Panc1 (cell line): ENCODE measurements around the gene RBP2. TPM values are rescaled to one million over a fixed set of nuclear protein-coding genes. Genes with fewer than 3 reads are reported as not detected.

Experiments
- ATAC-seq: fragments of 200-7000 bp; cut with Tn5 transposase; 2 replicates; pipeline ENCODE4 v1.9.1; 2020; ENCODE audit warnings: mild to moderate bottlenecking, moderate library complexity
- BruUV-seq: library from RNA; stranded (reverse); fragments of 400-500 nt; replicated peaks from 2 replicates; lab custom pipeline; 2021; lab: Mats Ljungman, UMichigan
- CTCF ChIA-PET: fragments of 300-600 bp; sonication (Branson Sonifier 250); formaldehyde crosslinking; loops from one replicate; lab custom pipeline; 2022; ENCODE audit warnings: antibody characterized with exemption; lab: Charles Lee
- POLR2A ChIA-PET: fragments of 300-600 bp; sonication (Branson Sonifier 250); formaldehyde crosslinking; loops from one replicate; lab custom pipeline; 2022; ENCODE audit warnings: antibody characterized with exemption; lab: Charles Lee
- DNase-seq: peaks from one replicate; pipeline ENCODE4 v3.0.0-alpha.2; 2010; ENCODE audit warnings: low read depth, low spot score
- H3K27ac ChIP-seq: 2 replicates; pipeline ENCODE4 v1.5.1; 2011; ENCODE audit warnings: mild to moderate bottlenecking, low read length, inconsistent platforms
- H3K27me3 ChIP-seq: fragments of 200-500 bp; sonication (Bioruptor generic); 2 replicates; pipeline ENCODE4 v1.6.0; 2014; ENCODE audit warnings: low read length, inconsistent platforms; ENCODE audit not compliant: control insufficient read depth, insufficient read depth
- H3K36me3 ChIP-seq: fragments of 200-500 bp; sonication (Bioruptor generic); 2 replicates; pipeline ENCODE4 v1.5.1; 2014; ENCODE audit warnings: inconsistent platforms, mild to moderate bottlenecking, low read length, moderate library complexity; ENCODE audit not compliant: control insufficient read depth, insufficient read depth
- H3K4me1 ChIP-seq: 2 replicates; pipeline ENCODE4 v1.5.1; 2011; ENCODE audit warnings: inconsistent platforms, mild to moderate bottlenecking, low read length, moderate library complexity; ENCODE audit not compliant: control insufficient read depth, insufficient read depth
- H3K4me3 ChIP-seq, 2 experiments: 2 replicates each; pipeline ENCODE4 v1.5.1; 2011 to 2012; ENCODE audit warnings: low read depth in 2 of 2, low read length in 2 of 2, mild to moderate bottlenecking in 2 of 2, inconsistent platforms in 1 of 2, moderate library complexity in 1 of 2
- H3K9me3 ChIP-seq: fragments of 200-500 bp; sonication (Bioruptor generic); 2 replicates; pipeline ENCODE4 v1.5.1; 2014; ENCODE audit warnings: low read depth, mild to moderate bottlenecking, inconsistent platforms, low read length, moderate library complexity; ENCODE audit not compliant: control insufficient read depth, insufficient read depth
- POLR2AphosphoS5 ChIP-seq: IDR thresholded peaks from 2 replicates; pipeline ENCODE4 v1.6.1; 2012; ENCODE audit warnings: mild to moderate bottlenecking, low read depth, low read length, moderate library complexity
- REST ChIP-seq, 2 experiments: IDR thresholded peaks; 2 replicates each; pipeline ENCODE4 v1.6.1; 2011 to 2012; ENCODE audit warnings: low read depth in 2 of 2, control low read depth in 1 of 2, low read length in 1 of 2, mild to moderate bottlenecking in 1 of 2, moderate library complexity in 1 of 2; ENCODE audit not compliant: insufficient read depth in 1 of 2
- SIN3A ChIP-seq: IDR thresholded peaks from 2 replicates; pipeline ENCODE4 v1.6.1; 2012; ENCODE audit warnings: low read depth, mild to moderate bottlenecking, low read length, moderate library complexity, borderline replicate concordance; ENCODE audit not compliant: insufficient read depth
- TCF7L2 ChIP-seq: IDR thresholded peaks from 2 replicates; pipeline ENCODE4 v1.6.1; 2011; ENCODE audit warnings: mild to moderate bottlenecking, low read depth, low read length, inconsistent platforms
- in situ Hi-C: cut with HindIII; loops from 2 replicates; pipeline ENCODE4 v1.10.0; 2016; ENCODE audit warnings: low sequenced_read_pairs, low pct_unique_long_range_greater_than_20kb
- intact Hi-C: fragments of 100-400 bp; cut with micrococcal nuclease; formaldehyde crosslinking; loops from one replicate; pipeline ENCODE4 v1.10.0; 2022; ENCODE audit not compliant: unreplicated experiment
- total RNA-seq: library from RNA; stranded (reverse); gene quantifications from one replicate; pipeline ENCODE4 v1.2.1, GENCODE V29; 2021; ENCODE audit not compliant: unreplicated experiment
- TF ChIP-seq, protein P1 (sequence below): fragments of 450-650 bp; IDR thresholded peaks from 2 replicates; pipeline ENCODE4 v1.5.1; 2017; ENCODE audit warnings: mild to moderate bottlenecking

RBP2 gene
- total RNA-seq, 1 experiment from 2014 or later = not detected

- POLR2A ChIA-PET = no interaction called here
- ATAC-seq = no peak
These were observed 7.9 kb downstream of the RBP2 start for GRCh38 chr3:139468399-139468798.

GRCh38 chr3:139466360-139466759 lies 10.0 kb downstream of the RBP2 start:
- no TSS peak for BruUV-seq
- no peak overlapping the region for H3K27ac ChIP-seq
- H3K27me3 ChIP-seq = 0 out of 2 replicates have a peak, but pooled peaks cover 7% of the 10 kb centered on the region
- CTCF ChIA-PET = no interaction called here
- no peak for DNase-seq
- intact Hi-C loops = no loop called here
- ATAC-seq = no peak
- in situ Hi-C loops = no loop called here
- no peak overlapping the region for H3K4me3 ChIP-seq
- TF ChIP-seq POLR2AphosphoS5 (no peak), REST (IDR thresholded peaks at IDR 0.05; ENCODE audit: insufficient read depth in 1 of 2, low read depth in 2 of 2, low read length in 1 of 2) (no peak), TCF7L2 (no peak), SIN3A (no peak)
- TF ChIP-seq, protein P1, sequence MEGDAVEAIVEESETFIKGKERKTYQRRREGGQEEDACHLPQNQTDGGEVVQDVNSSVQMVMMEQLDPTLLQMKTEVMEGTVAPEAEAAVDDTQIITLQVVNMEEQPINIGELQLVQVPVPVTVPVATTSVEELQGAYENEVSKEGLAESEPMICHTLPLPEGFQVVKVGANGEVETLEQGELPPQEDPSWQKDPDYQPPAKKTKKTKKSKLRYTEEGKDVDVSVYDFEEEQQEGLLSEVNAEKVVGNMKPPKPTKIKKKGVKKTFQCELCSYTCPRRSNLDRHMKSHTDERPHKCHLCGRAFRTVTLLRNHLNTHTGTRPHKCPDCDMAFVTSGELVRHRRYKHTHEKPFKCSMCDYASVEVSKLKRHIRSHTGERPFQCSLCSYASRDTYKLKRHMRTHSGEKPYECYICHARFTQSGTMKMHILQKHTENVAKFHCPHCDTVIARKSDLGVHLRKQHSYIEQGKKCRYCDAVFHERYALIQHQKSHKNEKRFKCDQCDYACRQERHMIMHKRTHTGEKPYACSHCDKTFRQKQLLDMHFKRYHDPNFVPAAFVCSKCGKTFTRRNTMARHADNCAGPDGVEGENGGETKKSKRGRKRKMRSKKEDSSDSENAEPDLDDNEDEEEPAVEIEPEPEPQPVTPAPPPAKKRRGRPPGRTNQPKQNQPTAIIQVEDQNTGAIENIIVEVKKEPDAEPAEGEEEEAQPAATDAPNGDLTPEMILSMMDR = peak; percentile 15; the same call in 1 of the 2 replicates
- H3K36me3 ChIP-seq = no peaks in the 10 kb centered on the region
- H3K4me1 ChIP-seq = no peaks in the 10 kb centered on the region
- POLR2A ChIA-PET = interaction anchor here (0.5 kb wide), 1 partner anchor 14 kb away, joined by 3 read pairs; no protein-coding TSS in a partner anchor
- no peaks in the 10 kb centered on the region for H3K9me3 ChIP-seq

More at GRCh38 chr3:139468399-139468798, 7.9 kb downstream of the RBP2 start:
- Histone ChIP-seq H3K36me3 (no peaks in the 10 kb centered on the region), H3K27ac (no peak overlapping the region), H3K4me3 (no peak overlapping the region), H3K27me3 (0 out of 2 replicates have a peak, but pooled peaks cover 7% of the 10 kb centered on the region), H3K4me1 (no peaks in the 10 kb centered on the region), H3K9me3 (no peaks in the 10 kb centered on the region)
- CTCF ChIA-PET = no interaction called here
- DNase-seq = no peak
- intact Hi-C loops (no loop called here), in situ Hi-C loops (no loop called here)
- TF ChIP-seq POLR2AphosphoS5 (no peak), SIN3A (no peak), TCF7L2 (no peak)
- TF ChIP-seq, protein P1 = no peak
- no TSS peak for BruUV-seq
